A673 (cell line): ENCODE measurements around the gene TMEM255A.

Experiments used
- EZH2 ChIP-seq: fragments of 200-600 bp; sonication (generic); IDR thresholded peaks from 2 replicates; pipeline ENCODE4 v1.6.1; 2017; ENCODE audit warnings: borderline replicate concordance, low read depth, mild to moderate bottlenecking, mixed read lengths, antibody characterized with exemption, low read length; ENCODE audit not compliant: poor library complexity, severe bottlenecking
- TF ChIP-seq, protein P1 (sequence below): fragments of 300-800, 200-600 bp; sonication (generic); conservative IDR thresholded peaks from 2 replicates; pipeline ENCODE4 v1.5.1; 2017; ENCODE audit warnings: low read depth, mild to moderate bottlenecking, antibody characterized with exemption, low read length, moderate library complexity, mixed read lengths

DNA sequence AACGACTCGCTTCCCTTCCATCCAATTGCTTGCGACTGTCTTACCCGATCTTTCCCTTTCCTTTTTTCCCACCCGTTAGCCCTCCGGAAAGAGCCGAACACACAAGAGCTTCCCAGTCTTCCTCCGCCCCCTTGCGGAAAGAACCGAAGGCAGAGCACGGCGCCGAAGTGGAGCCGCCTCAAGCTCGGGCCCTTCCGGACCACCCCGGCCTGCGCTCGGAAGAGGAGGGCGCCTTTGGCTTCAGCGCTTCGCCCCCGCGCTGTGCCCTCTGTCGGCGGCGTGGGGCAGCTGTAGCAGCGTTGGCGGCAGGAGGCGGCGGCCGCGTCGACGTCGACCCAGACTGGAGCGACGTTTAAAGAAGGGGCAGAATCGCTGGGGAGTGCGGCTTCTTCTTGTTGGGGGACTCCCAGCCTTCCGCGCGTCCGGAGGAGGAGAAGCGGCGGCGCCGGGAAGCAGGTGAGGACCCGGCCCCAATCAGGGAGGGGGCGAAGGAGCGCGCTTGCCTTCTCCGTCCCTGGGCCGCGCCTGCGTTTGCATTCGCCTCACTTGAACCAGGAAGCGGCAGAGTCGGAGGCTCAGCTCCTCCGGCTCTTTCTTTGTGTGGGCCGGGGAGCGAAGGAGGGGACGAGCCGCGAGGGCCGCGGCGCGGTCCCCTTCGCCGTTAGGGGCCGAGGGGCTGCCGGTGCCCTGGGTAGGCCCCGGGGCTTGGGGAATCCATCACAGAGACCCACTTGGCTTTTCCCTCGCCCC lies 60.6 kb downstream of the TMEM255A start, which contains the start of gene ZBTB33:
- TF ChIP-seq, protein P1, sequence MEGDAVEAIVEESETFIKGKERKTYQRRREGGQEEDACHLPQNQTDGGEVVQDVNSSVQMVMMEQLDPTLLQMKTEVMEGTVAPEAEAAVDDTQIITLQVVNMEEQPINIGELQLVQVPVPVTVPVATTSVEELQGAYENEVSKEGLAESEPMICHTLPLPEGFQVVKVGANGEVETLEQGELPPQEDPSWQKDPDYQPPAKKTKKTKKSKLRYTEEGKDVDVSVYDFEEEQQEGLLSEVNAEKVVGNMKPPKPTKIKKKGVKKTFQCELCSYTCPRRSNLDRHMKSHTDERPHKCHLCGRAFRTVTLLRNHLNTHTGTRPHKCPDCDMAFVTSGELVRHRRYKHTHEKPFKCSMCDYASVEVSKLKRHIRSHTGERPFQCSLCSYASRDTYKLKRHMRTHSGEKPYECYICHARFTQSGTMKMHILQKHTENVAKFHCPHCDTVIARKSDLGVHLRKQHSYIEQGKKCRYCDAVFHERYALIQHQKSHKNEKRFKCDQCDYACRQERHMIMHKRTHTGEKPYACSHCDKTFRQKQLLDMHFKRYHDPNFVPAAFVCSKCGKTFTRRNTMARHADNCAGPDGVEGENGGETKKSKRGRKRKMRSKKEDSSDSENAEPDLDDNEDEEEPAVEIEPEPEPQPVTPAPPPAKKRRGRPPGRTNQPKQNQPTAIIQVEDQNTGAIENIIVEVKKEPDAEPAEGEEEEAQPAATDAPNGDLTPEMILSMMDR: peak; percentile 72
- TF ChIP-seq EZH2: no peak
